ENCODE results near the gene LDLRAD1.
A peak's percentile ranks its signal among the peaks of the same experiment; 100 is the strongest.

Gene LDLRAD1

GRCh38 chr1:54017979-54018378 lies at the start of gene LDLRAD1:
LDLRAD1 (minus strand) TSS chr1:54018186; CDS start chr1:54018112, 74 bp downstream.
- H3K27me3 ChIP-seq, result peaks cover 0 to 32% of the 10 kb centered on the region in 2 donors
- TF ChIP-seq CTCF (IDR thresholded peaks at IDR 0.05), result no peak
- no peak within 1 kb of the TSS for H3K4me3 ChIP-seq
- H3K9me3 ChIP-seq, result no peaks in the 10 kb centered on the region
- H3K4me1 ChIP-seq, result no peaks in the 10 kb centered on the region
- intact Hi-C loops (cut with DNase I; ENCODE audit: low total_unique reads), result no loop called here
- H3K36me3 ChIP-seq, result no peaks in the 10 kb centered on the region
- H3K27ac ChIP-seq, result no peak within 1 kb of the TSS
- DNase-seq, result no peak

GRCh38 chr1:54064299-54064698 lies 46.3 kb upstream of the LDLRAD1 start:
- Histone ChIP-seq H3K9me3 (no peaks in the 10 kb centered on the region), H3K4me3 (no peak overlapping the region), H3K4me1 (no peaks in the 10 kb centered on the region), H3K36me3 (no peaks in the 10 kb centered on the region), H3K27me3 (no peaks in the 10 kb centered on the region), H3K27ac (no peak overlapping the region)
- TF ChIP-seq CTCF (IDR thresholded peaks at IDR 0.05), result no peak
- no peak for DNase-seq
- intact Hi-C loops (cut with DNase I; ENCODE audit: low total_unique reads), result no loop called here

- H3K27me3 ChIP-seq, result no peaks in the 10 kb centered on the region
- H3K4me3 ChIP-seq, result peak overlapping the region; percentile 77 to 97
- DNase-seq, result no peak
- H3K36me3 ChIP-seq, result no peaks in the 10 kb centered on the region
- no peaks in the 10 kb centered on the region for H3K9me3 ChIP-seq
- no peak for TF ChIP-seq CTCF (IDR thresholded peaks at IDR 0.05)
- intact Hi-C loops (cut with DNase I; ENCODE audit: low total_unique reads), result no loop called here
- no peak overlapping the region for H3K27ac ChIP-seq
- H3K4me1 ChIP-seq, result peaks cover 0 to 41% (median 23%) of the 10 kb centered on the region in 4 donors
Observed at GRCh38 chr1:54054438-54054749, 36.4 kb upstream of the LDLRAD1 start.

- DNase-seq, result no peak
- intact Hi-C loops (cut with DNase I; ENCODE audit: low total_unique reads), result no loop called here
- Histone ChIP-seq H3K36me3 (no peaks in the 10 kb centered on the region), H3K9me3 (no peaks in the 10 kb centered on the region), H3K27me3 (no peaks in the 10 kb centered on the region), H3K4me3 (peak overlapping the region; percentile 77 to 97), H3K4me1 (peaks cover 0 to 46% (median 25%) of the 10 kb centered on the region in 4 donors), H3K27ac (peak overlapping the region; percentile 91 to 99)
- no peak for TF ChIP-seq CTCF (IDR thresholded peaks at IDR 0.05)
Observed at GRCh38 chr1:54053745-54054437, 35.9 kb upstream of the LDLRAD1 start.

GRCh38 chr1:54052934-54053744 lies 35.2 kb upstream of the LDLRAD1 start, which contains the start of the genes TCEANC2 and TMEM59:
TCEANC2 (plus strand) TSS chr1:54053608; CDS start chr1:54054423, 815 bp downstream.
TMEM59 (minus strand) TSS chr1:54053204; CDS start chr1:54053188, 16 bp downstream.
- H3K9me3 ChIP-seq, result no peaks in the 10 kb centered on the region
- TF ChIP-seq CTCF (IDR thresholded peaks at IDR 0.05), result peak in 1 of 2 experiments; percentile 22
- H3K27me3 ChIP-seq, result no peaks in the 10 kb centered on the region
- H3K36me3 ChIP-seq, result no peaks in the 10 kb centered on the region
- H3K4me3 ChIP-seq, result peak within 1 kb of the TSS; percentile 77 to 97
- H3K27ac ChIP-seq, result peak within 1 kb of the TSS; percentile 91 to 99
- peaks cover 0 to 53% (median 28%) of the 10 kb centered on the region in 4 donors for H3K4me1 ChIP-seq
- peak; percentile 99 for DNase-seq
- intact Hi-C loops (cut with DNase I; ENCODE audit: low total_unique reads), result loop anchor here (1.0 kb wide), 1 partner anchor 107 kb away; the partner anchor contains the start of gene LRRC42

All from tibial artery (tissue), 4 donors.